Activated naive CD8-positive, alpha-beta T cell (primary cell): Measurements from ENCODE around the gene DNAJC6.
A peak's percentile ranks its signal among the peaks of the same experiment; 100 is the strongest.

ENCODE experiments used
- H3K27ac Mint-ChIP-seq: one replicate; pipeline ENCODE4 v1.8.0; 2021; ENCODE audit warnings: mixed read lengths
- H3K27me3 Mint-ChIP-seq: one replicate; pipeline ENCODE4 v1.8.0; 2021; ENCODE audit warnings: mixed read lengths
- H3K36me3 Mint-ChIP-seq: one replicate; pipeline ENCODE4 v1.8.0; 2021; ENCODE audit warnings: mixed read lengths
- H3K4me1 Mint-ChIP-seq: one replicate; pipeline ENCODE4 v1.8.0; 2021; ENCODE audit warnings: low read depth, mixed read lengths
- H3K4me3 Mint-ChIP-seq: one replicate; pipeline ENCODE4 v1.8.0; 2021; ENCODE audit warnings: mild to moderate bottlenecking, mixed read lengths
- H3K9me3 Mint-ChIP-seq: one replicate; pipeline ENCODE4 v1.8.0; 2021; ENCODE audit warnings: low read depth, mixed read lengths

Gene DNAJC6

DNA sequence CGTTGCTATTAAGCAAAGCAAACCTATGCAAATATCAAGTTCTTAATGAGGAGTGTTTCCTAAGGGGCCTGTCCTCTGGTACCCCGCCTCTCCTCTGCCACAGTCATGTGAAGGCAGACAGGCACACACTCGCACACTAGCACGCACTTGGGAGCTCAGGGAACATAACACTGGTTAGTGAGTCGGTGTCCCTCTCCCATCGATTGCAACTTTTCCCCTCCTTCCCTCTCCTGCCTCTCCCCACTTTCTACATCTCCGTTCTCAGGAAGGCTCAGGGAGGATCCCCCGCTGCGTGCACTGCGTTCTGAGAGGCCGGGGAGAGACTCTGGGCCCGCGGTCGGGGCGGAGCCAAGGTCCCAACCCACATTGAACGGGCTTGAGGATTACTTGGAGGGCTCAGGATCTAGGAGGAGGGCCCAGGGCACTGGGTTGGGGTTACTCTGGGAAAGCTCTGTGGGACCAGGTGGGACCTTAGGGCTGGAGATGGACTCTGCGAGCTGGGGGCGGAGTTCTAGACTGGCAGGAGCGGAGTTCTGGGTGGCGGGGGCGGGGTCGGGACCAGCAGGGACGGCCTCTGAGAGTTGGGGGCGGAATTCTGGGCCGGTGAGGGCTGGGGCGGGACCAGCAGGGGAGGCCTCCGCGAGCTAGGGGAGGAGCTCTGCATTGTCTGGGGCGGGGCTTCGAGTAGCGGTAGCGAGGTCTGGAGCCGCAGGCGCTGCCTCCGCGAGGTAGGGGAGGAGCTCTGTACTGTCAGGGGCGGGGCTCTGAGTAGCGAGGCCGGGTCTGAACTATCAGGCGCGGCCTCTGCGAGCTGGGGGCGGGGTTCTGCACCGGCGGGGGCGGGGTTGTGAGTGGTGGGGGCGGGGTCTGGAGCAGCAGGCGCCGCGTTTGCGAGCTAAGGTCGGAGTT is 110.6 kb downstream of the DNAJC6 start:
- no peaks in the 10 kb centered on the region for H3K9me3 Mint-ChIP-seq

DNA sequence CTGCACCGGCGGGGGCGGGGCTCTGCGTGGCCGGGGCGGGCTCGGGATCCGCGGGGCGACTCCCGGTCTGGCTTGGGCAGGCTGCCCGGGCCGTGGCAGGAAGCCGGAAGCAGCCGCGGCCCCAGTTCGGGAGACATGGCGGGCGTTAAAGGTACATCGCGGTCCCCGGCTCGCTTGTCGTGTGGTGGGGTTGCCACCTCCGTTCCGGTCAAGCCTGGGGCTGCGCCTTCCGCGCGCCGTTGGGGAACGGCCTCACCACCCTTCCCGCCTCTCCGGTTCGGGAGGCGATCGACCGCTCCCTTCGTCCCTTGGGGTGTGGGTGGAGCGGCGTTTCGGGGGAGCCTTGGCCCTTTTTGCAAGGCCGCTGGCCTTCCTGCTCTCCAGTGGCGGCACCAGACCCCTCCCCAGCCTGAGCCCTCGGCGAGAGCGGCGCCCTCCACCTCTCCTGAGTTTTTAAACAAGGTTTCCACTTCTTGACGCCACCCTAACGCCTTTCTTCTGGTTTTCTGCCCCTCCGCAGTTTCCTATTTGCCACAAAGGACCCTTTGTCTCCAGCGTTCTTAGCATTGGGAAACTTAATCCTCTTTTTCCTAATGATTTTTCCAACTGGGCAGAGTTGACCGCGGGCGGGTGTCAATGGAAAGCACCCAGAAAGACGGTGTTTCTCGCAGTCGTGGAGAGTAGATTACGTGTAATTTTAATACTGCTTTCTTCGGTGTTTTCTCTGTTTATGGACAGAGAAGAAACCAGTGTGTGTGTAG is 111.4 kb downstream of the DNAJC6 start, which contains the start of the genes LEPR and LEPROT:
LEPR (plus strand) TSS at position 79 of the 761 bp plus-strand sequence. CDS start 144,898 bp downstream, outside the sequence.
LEPROT (plus strand) TSS at position 79 of the 761 bp plus-strand sequence; CDS start at position 136, 57 bp downstream.
- Mint-ChIP-seq H3K27ac (peak within 1 kb of the TSS; percentile 93), H3K36me3 (peaks cover 2% of the 10 kb centered on the region), H3K27me3 (no peaks in the 10 kb centered on the region), H3K9me3 (no peaks in the 10 kb centered on the region), H3K4me3 (no peak within 1 kb of the TSS), H3K4me1 (peaks cover 10% of the 10 kb centered on the region)

More for the DNA sequence above, 110.6 kb downstream of the DNAJC6 start:
- Mint-ChIP-seq H3K4me3 (no peak overlapping the region), H3K27ac (peak overlapping the region; percentile 93), H3K27me3 (no peaks in the 10 kb centered on the region), H3K36me3 (no peaks in the 10 kb centered on the region), H3K4me1 (peaks cover 10% of the 10 kb centered on the region)

- peaks cover 6% of the 10 kb centered on the region for H3K36me3 Mint-ChIP-seq
- no peaks in the 10 kb centered on the region for H3K27me3 Mint-ChIP-seq
These were observed 112.1 kb downstream of the DNAJC6 start for GRCh38 chr1:65421351-65422025.

GRCh38 chr1:65422241-65423203 is 113.2 kb downstream of the DNAJC6 start:
- H3K4me3 Mint-ChIP-seq = no peak overlapping the region
- no peaks in the 10 kb centered on the region for H3K27me3 Mint-ChIP-seq
- no peak overlapping the region for H3K27ac Mint-ChIP-seq
- H3K36me3 Mint-ChIP-seq = peaks cover 6% of the 10 kb centered on the region
- no peaks in the 10 kb centered on the region for H3K9me3 Mint-ChIP-seq
- H3K4me1 Mint-ChIP-seq = peaks cover 10% of the 10 kb centered on the region

More at GRCh38 chr1:65421351-65422025, 112.1 kb downstream of the DNAJC6 start:
- no peak overlapping the region for H3K4me3 Mint-ChIP-seq
- peaks cover 10% of the 10 kb centered on the region for H3K4me1 Mint-ChIP-seq
- no peaks in the 10 kb centered on the region for H3K9me3 Mint-ChIP-seq
- no peak overlapping the region for H3K27ac Mint-ChIP-seq

DNA sequence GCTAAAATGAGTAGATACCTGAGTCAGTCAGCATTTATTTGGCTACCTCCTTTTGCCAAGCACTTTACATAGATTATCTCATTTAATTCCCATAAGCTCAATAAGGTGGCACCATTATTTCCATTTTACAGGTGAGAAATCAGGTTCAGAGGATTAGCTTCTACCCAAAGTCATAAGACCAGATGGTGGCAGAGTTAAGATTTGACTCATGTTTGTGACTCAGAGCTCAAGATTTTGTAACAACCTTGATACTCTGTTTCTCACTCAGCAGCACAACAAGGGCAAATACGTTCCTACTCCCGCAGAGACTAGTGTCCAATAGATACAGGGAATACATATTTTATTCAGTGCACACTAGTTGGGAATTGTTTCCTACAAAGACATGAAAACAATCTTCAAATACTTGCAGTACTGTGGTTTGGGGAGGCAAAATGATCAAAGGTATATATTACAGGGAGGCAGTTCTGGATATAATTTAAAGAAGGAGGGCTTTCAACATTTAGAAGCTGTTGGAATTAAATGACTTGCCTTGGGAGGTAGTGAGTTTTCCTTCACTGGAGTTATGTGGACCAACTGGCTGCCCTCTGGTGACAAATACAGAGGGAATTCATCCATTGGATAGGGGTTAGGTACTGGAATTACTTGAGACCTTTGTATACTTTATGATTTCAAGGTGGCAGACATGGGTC is 114.7 kb downstream of the DNAJC6 start:
- H3K4me3 Mint-ChIP-seq = no peak overlapping the region
- H3K4me1 Mint-ChIP-seq = peaks cover 7% of the 10 kb centered on the region
- H3K36me3 Mint-ChIP-seq = peaks cover 6% of the 10 kb centered on the region
- no peaks in the 10 kb centered on the region for H3K27me3 Mint-ChIP-seq
- H3K9me3 Mint-ChIP-seq = no peaks in the 10 kb centered on the region
- H3K27ac Mint-ChIP-seq = no peak overlapping the region

DNA sequence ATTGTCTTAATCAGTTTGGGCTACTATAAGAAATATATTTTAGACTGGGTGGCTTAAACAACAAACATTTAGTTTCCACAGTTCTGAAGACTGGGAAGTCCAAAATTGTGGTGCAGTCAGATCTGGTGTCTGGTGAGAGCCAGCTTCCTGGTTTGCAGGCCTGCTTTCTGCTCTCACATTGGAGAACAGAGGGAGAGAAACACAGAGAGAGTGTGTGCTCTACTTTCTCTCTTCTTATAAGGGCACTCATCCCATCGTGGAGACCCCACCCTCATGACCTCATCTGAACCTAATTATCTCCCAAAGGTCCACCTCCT is 115.2 kb downstream of the DNAJC6 start:
- H3K9me3 Mint-ChIP-seq = no peaks in the 10 kb centered on the region
- no peaks in the 10 kb centered on the region for H3K27me3 Mint-ChIP-seq
- H3K36me3 Mint-ChIP-seq = peaks cover 6% of the 10 kb centered on the region
- H3K4me1 Mint-ChIP-seq = peaks cover 3% of the 10 kb centered on the region
- no peak overlapping the region for H3K4me3 Mint-ChIP-seq
- H3K27ac Mint-ChIP-seq = no peak overlapping the region

DNA sequence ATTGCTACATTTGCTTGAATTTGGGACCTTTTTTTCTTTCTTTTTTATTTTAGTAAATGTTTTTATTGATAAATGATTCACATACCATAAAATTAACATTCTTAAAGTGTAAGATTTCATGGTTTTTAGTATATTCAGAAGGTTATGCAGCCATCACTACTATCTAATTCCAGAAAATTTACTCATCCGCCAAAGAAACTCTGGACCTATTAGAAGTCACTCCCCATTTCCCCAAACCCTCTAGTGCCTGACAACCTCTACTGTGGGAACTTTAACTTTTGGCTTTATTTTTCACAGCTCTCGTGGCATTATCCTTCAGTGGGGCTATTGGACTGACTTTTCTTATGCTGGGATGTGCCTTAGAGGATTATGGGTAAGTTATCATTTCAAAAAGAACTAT is 115.7 kb downstream of the DNAJC6 start:
- Mint-ChIP-seq H3K9me3 (no peaks in the 10 kb centered on the region), H3K27me3 (no peaks in the 10 kb centered on the region), H3K4me1 (peaks cover 2% of the 10 kb centered on the region), H3K27ac (no peak overlapping the region), H3K36me3 (peaks cover 6% of the 10 kb centered on the region), H3K4me3 (no peak overlapping the region)

DNA sequence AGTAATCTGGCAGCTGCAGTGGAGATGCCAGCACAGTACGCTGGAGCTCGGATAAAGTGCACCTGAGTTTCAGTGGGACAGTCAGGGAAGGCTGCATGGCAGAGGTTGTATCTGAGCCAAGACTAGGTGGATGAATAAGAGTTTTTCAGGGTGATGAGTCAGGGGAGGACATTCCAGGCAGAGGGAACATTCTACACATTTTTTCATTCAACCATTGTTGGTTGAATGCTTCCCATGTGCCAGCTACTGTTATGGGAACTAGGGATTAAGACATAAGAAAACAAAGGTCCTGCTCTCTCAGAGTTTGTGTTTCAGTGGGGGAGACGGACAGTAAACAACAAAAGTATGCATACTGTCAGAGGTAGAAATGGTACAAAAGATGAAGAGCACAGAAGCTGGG is 116.4 kb downstream of the DNAJC6 start:
- no peaks in the 10 kb centered on the region for H3K9me3 Mint-ChIP-seq
- no peak overlapping the region for H3K4me3 Mint-ChIP-seq
- peaks cover 4% of the 10 kb centered on the region for H3K4me1 Mint-ChIP-seq
- H3K27me3 Mint-ChIP-seq = no peaks in the 10 kb centered on the region
- H3K36me3 Mint-ChIP-seq = peaks cover 6% of the 10 kb centered on the region
- no peak overlapping the region for H3K27ac Mint-ChIP-seq

- Mint-ChIP-seq H3K27ac (no peak overlapping the region), H3K27me3 (no peaks in the 10 kb centered on the region), H3K4me3 (no peak overlapping the region), H3K4me1 (peaks cover 9% of the 10 kb centered on the region), H3K9me3 (no peaks in the 10 kb centered on the region), H3K36me3 (peaks cover 8% of the 10 kb centered on the region)
These were observed 119.7 kb downstream of the DNAJC6 start for GRCh38 chr1:65429078-65429477.

DNA sequence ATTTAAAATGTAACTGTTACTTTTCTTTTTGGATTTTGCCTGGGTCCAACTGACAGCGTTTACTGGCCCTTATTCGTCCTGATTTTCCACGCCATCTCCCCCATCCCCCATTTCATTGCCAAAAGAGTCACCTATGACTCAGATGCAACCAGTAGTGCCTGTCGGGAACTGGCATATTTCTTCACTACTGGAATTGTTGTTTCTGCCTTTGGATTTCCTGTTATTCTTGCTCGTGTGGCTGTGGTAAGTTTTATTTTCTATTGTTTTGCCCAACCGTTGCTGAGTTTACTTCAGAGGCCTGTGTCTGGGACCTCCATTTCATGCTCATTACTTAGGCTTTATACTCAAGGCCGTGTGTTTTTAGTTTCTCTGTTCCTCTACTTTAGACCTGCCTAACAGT is 120.5 kb downstream of the DNAJC6 start:
- Mint-ChIP-seq H3K9me3 (no peaks in the 10 kb centered on the region), H3K27me3 (no peaks in the 10 kb centered on the region), H3K27ac (no peak overlapping the region), H3K36me3 (peaks cover 10% of the 10 kb centered on the region), H3K4me1 (peaks cover 9% of the 10 kb centered on the region), H3K4me3 (no peak overlapping the region)

DNA sequence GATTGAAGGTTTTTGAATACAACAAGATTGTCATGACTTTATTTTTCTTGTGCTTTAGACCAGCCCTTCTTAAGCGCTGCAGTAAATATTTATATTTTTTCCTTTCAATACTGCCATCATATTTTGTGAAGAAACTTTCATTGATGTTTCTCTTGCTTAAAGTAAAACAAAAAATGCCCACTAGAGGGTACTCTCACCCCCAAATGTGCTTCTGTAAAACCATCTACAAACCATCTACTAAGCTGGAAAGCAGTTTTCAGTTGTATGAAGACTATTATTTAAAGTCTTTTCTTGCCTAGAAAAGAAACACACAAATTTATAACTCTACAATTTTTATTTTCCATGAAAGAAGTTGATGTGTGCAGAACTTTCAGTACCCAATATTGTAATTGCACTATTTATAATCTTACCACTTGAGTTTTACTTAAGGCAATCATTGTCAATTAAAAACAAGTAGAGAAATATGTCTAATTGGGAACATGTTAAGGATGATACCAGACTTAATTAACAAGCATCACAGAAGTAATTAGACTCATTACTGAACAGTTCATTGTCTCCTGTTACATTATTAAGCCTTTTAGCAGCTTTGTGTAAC is 121.9 kb downstream of the DNAJC6 start:
- peaks cover 9% of the 10 kb centered on the region for H3K4me1 Mint-ChIP-seq
- no peaks in the 10 kb centered on the region for H3K9me3 Mint-ChIP-seq
- H3K27ac Mint-ChIP-seq = no peak overlapping the region
- peaks cover 10% of the 10 kb centered on the region for H3K36me3 Mint-ChIP-seq
- H3K4me3 Mint-ChIP-seq = no peak overlapping the region
- no peaks in the 10 kb centered on the region for H3K27me3 Mint-ChIP-seq

DNA sequence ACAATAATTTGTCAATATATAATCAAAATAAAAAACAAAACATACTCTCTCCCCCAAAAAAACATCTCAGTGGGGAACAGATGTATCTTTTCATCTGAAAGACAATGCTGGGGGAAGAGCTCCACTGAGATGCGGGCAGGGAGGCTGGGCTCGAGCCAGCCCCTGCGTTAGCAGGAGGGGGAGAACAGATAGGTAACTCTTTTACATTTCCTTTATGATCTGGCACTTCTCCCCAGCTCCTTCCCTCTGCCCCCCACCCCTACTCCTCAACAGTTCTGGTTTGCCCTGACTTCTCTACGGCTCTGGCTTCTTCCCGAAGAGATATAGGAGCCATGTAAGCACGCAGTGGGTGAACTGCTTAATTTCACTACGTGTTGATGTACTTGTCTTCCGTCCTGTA is 123.6 kb downstream of the DNAJC6 start:
- Mint-ChIP-seq H3K4me1 (peaks cover 9% of the 10 kb centered on the region), H3K36me3 (peaks cover 7% of the 10 kb centered on the region), H3K9me3 (no peaks in the 10 kb centered on the region), H3K4me3 (no peak overlapping the region), H3K27ac (no peak overlapping the region), H3K27me3 (no peaks in the 10 kb centered on the region)

- Mint-ChIP-seq H3K9me3 (no peaks in the 10 kb centered on the region), H3K27ac (no peak overlapping the region), H3K4me3 (no peak overlapping the region), H3K4me1 (peaks cover 9% of the 10 kb centered on the region), H3K36me3 (peaks cover 7% of the 10 kb centered on the region), H3K27me3 (no peaks in the 10 kb centered on the region)
These were observed 124.9 kb downstream of the DNAJC6 start for GRCh38 chr1:65434255-65434654.
